Fibroblast of lung (primary cell): ENCODE data around the gene FGF18. TPM values are rescaled to one million over a fixed set of nuclear protein-coding genes. Genes with fewer than 3 reads are reported as not detected.
"Not testable (repeated sequence)": the region's sequence is repeated elsewhere in the genome, so short reads cannot be mapped to it uniquely, and the experiment has no call there.

Experiments
- DNase-seq, 2 donors: peaks; one replicate each; pipeline versions ENCODE4 v3.0.0 to v3.0.0-alpha.2; 2010; ENCODE audit warnings: low read depth in 2 of 2
- H2AFZ ChIP-seq: 2 replicates; pipeline ENCODE4 v1.5.1; 2012; ENCODE audit warnings: low read length, control low read depth, inconsistent platforms
- H3K27ac ChIP-seq: 2 replicates; pipeline ENCODE4 v1.5.1; 2011; ENCODE audit warnings: low read length, control low read depth; ENCODE audit not compliant: insufficient read depth
- H3K27me3 ChIP-seq: 2 replicates; pipeline ENCODE4 v1.5.1; 2011; ENCODE audit warnings: mild to moderate bottlenecking, low read length; ENCODE audit not compliant: control insufficient read depth, insufficient read depth
- H3K36me3 ChIP-seq: 2 replicates; pipeline ENCODE4 v1.5.1; 2011; ENCODE audit warnings: low read length; ENCODE audit not compliant: control insufficient read depth, insufficient read depth
- H3K4me1 ChIP-seq: 2 replicates; pipeline ENCODE4 v1.5.1; 2011; ENCODE audit warnings: low read length; ENCODE audit not compliant: control insufficient read depth, insufficient read depth; ENCODE audit errors: extremely low read depth
- H3K4me2 ChIP-seq: 2 replicates; pipeline ENCODE4 v1.5.1; 2011; ENCODE audit warnings: low read length, control low read depth; ENCODE audit not compliant: insufficient read depth; ENCODE audit errors: extremely low read depth
- H3K4me3 ChIP-seq, 4 experiments: fragments of 200-600 bp in 1 of 4; sonication (generic) in 1 of 4; replicated peaks in 1 of 4; 2 replicates each; pipeline ENCODE4 v1.5.1; 2011 to 2016; ENCODE audit warnings: low read length in 4 of 4, low read depth in 3 of 4, mild to moderate bottlenecking in 3 of 4, control low read depth in 2 of 4, inconsistent platforms in 1 of 4, mixed read lengths in 1 of 4; ENCODE audit not compliant: insufficient read depth in 1 of 4; ENCODE audit errors: control extremely low read depth in 1 of 4
- H3K79me2 ChIP-seq: 2 replicates; pipeline ENCODE4 v1.5.1; 2012; ENCODE audit warnings: mild to moderate bottlenecking, low read length, inconsistent platforms; ENCODE audit not compliant: control insufficient read depth, insufficient read depth
- H3K9ac ChIP-seq: 2 replicates; pipeline ENCODE4 v1.5.1; 2011; ENCODE audit warnings: mild to moderate bottlenecking, low read length, control low read depth; ENCODE audit not compliant: insufficient read depth
- H3K9me3 ChIP-seq: 2 replicates; pipeline ENCODE4 v1.5.1; 2012; ENCODE audit warnings: low read depth, low read length; ENCODE audit not compliant: control insufficient read depth, insufficient read depth
- H4K20me1 ChIP-seq: 2 replicates; pipeline ENCODE4 v1.5.1; 2011; ENCODE audit warnings: low read length; ENCODE audit not compliant: control insufficient read depth, insufficient read depth; ENCODE audit errors: extremely low read depth
- EZH2 ChIP-seq: IDR thresholded peaks from 2 replicates; pipeline ENCODE4 v1.5.1; 2012; ENCODE audit warnings: low read length, control low read depth, mild to moderate bottlenecking; ENCODE audit errors: missing control alignments
- polyA plus RNA-seq, 2 donors: library from polyadenylated mRNA; depleted of rRNA in 1 of 2; stranded (reverse) in 1 of 2; unstranded in 1 of 2; fragments of >200 nt; gene quantifications; 2 replicates each; pipeline ENCODE4 v1.2.1, GENCODE V29; 2011 to 2012; ENCODE audit warnings: missing spikeins in 1 of 2
- total RNA-seq: library from RNA; depleted of rRNA; stranded (reverse); fragments of >200 nt; gene quantifications from 2 replicates; pipeline ENCODE4 v1.2.1, GENCODE V29; 2014
- TF ChIP-seq, protein P1 (sequence below), 2 donors: IDR thresholded peaks in 1 of 2; conservative IDR thresholded peaks in 1 of 2; 1 replicate in 1 of 2; 2 replicates in 1 of 2; pipeline ENCODE4 v1.5.1; 2011 to 2012; ENCODE audit warnings: low read length in 2 of 2, control low read depth in 1 of 2, inconsistent platforms in 1 of 2, low read depth in 1 of 2, mild to moderate bottlenecking in 1 of 2

The FGF18 gene
- total and polyA plus RNA-seq, 2 donors (not counting 1 experiment from before 2014, with no cell fraction given), result 0.33 to 19.3 TPM

DNA sequence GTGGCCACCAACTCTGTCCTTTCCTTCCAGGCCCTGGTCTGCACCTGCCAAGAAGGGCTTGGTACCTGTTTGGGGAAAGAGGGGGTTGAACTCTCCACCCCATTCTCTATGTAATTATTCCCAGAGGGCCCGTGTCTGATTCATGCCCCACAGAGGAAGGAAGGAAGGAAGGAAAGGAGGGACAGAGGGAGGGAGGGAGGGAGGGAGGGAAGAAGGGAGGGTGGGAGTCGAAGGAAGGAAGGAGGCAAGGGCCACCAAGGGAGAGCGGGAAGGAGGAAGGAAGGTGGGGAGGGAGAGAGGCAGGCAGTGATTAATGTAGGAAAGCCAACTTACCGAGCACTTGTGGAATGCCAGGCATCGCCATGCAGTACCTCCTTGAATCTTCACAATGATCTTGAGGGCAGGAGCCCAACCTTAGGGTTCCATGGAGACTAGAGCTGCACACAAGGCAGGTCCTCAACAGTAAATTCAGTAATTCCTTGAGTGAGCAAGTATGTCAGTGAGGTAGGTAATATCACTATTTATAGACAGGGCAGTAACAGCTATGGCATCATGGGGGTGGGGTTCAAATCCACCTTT lies 75.8 kb downstream of the FGF18 start:
- Histone ChIP-seq H3K9me3 (no peaks in the 10 kb centered on the region), H2AFZ (peak overlapping the region; percentile 78), H3K4me3 (peak overlapping the region in 1 of 4 experiments; percentile 0), H3K36me3 (no peaks in the 10 kb centered on the region), H3K4me1 (peaks cover 14% of the 10 kb centered on the region), H3K79me2 (no peaks in the 10 kb centered on the region), H3K27ac (peak overlapping the region; percentile 78), H3K9ac (no peak overlapping the region), H3K27me3 (no peaks in the 10 kb centered on the region), H4K20me1 (no peaks in the 10 kb centered on the region), H3K4me2 (peak overlapping the region; percentile 9)
- no peak for TF ChIP-seq EZH2
- peak in 1 of 2 donors; percentile 42 for DNase-seq

DNA sequence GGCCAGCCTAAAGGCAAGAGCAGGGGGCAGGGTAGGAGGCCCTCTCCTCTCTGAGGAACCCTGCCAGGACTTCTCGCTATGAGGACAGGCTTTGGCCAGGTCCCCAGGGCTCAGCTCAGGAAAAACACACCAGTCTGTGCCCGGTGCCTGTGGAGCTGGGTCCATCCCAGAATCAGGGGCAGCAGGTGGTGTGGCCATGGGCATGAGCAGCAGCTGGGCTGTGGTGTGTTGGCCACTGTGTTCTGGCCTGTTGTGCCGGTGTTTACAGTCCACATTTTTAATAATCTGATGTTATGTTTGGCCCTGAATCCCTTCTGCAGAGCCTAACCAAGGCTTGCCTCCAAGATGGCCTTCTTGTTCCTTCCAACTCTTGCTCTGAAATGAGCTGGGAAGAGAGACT lies 77.0 kb downstream of the FGF18 start:
- H3K4me3 ChIP-seq, result no peak overlapping the region
- H3K36me3 ChIP-seq, result no peaks in the 10 kb centered on the region
- no peak overlapping the region for H3K27ac ChIP-seq
- no peaks in the 10 kb centered on the region for H3K79me2 ChIP-seq
- H3K9ac ChIP-seq, result no peak overlapping the region
- H3K27me3 ChIP-seq, result no peaks in the 10 kb centered on the region
- H3K9me3 ChIP-seq, result no peaks in the 10 kb centered on the region
- no peak overlapping the region for H3K4me2 ChIP-seq
- no peaks in the 10 kb centered on the region for H4K20me1 ChIP-seq
- H3K4me1 ChIP-seq, result peaks cover 14% of the 10 kb centered on the region
- H2AFZ ChIP-seq, result no peak overlapping the region
- TF ChIP-seq, protein P1, sequence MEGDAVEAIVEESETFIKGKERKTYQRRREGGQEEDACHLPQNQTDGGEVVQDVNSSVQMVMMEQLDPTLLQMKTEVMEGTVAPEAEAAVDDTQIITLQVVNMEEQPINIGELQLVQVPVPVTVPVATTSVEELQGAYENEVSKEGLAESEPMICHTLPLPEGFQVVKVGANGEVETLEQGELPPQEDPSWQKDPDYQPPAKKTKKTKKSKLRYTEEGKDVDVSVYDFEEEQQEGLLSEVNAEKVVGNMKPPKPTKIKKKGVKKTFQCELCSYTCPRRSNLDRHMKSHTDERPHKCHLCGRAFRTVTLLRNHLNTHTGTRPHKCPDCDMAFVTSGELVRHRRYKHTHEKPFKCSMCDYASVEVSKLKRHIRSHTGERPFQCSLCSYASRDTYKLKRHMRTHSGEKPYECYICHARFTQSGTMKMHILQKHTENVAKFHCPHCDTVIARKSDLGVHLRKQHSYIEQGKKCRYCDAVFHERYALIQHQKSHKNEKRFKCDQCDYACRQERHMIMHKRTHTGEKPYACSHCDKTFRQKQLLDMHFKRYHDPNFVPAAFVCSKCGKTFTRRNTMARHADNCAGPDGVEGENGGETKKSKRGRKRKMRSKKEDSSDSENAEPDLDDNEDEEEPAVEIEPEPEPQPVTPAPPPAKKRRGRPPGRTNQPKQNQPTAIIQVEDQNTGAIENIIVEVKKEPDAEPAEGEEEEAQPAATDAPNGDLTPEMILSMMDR (conservative IDR thresholded peaks at IDR 0.05 in 1 of 2, IDR thresholded peaks at IDR 0.05 in 1 of 2; ENCODE audit: low read depth in 1 of 2, low read length in 2 of 2), result no peak
- TF ChIP-seq EZH2, result no peak
- no peak for DNase-seq

GRCh38 chr5:171497494-171497893 lies 78.0 kb downstream of the FGF18 start:
- not testable (repeated sequence) for H3K9ac ChIP-seq, H3K27ac ChIP-seq, H3K79me2 ChIP-seq, H2AFZ ChIP-seq, H3K36me3 ChIP-seq, H3K9me3 ChIP-seq, H3K4me3 ChIP-seq, H3K27me3 ChIP-seq, H3K4me2 ChIP-seq, DNase-seq, H4K20me1 ChIP-seq
- peaks cover 14% of the 10 kb centered on the region for H3K4me1 ChIP-seq

DNA sequence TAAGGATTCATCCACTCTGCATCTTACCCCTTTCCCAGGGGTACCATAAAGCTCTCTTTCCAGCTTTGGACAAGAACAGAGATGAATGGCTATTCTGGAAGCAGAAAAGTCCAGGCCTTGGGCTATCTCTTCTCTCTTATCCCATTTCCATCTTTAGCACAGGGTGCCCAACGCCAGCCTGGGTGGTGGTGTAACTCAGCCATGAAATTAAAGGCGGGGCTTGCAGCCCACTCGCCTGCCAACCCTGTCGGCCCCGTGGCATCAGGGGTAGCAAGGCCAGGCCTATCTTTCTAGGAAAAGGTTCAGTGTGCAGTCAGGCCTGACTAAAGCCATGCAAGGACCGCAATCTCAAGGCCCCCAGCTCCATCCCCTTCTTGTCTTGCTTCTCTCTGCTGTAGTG lies 78.7 kb downstream of the FGF18 start:
- no peak overlapping the region for H3K4me3 ChIP-seq

More for the DNA sequence above, 78.7 kb downstream of the FGF18 start:
- Histone ChIP-seq H3K27ac (no peak overlapping the region), H4K20me1 (no peaks in the 10 kb centered on the region), H3K36me3 (no peaks in the 10 kb centered on the region), H3K9me3 (no peaks in the 10 kb centered on the region), H3K9ac (no peak overlapping the region), H3K4me1 (peaks cover 14% of the 10 kb centered on the region), H3K4me2 (no peak overlapping the region), H3K27me3 (no peaks in the 10 kb centered on the region), H3K79me2 (no peaks in the 10 kb centered on the region), H2AFZ (no peak overlapping the region)
- no peak for TF ChIP-seq EZH2
- TF ChIP-seq, protein P1 (conservative IDR thresholded peaks at IDR 0.05 in 1 of 2, IDR thresholded peaks at IDR 0.05 in 1 of 2; ENCODE audit: low read depth in 1 of 2, low read length in 2 of 2), result no peak
- no peak for DNase-seq
